Uterus (tissue), 2 donors: ENCODE measurements around the gene CEBPB.

Source experiments
- CTCF ChIP-seq, 4 experiments: fragments of 200-600 bp in 2 of 4; fragments of 450-650 bp in 2 of 4; sonication (generic) in 2 of 4; IDR thresholded peaks; one replicate each; pipeline ENCODE4 v1.5.1; 2016 to 2019; ENCODE audit warnings: antibody characterized with exemption in 4 of 4, mild to moderate bottlenecking in 2 of 4, moderate library complexity in 1 of 4
- POLR2A ChIP-seq, 2 donors: fragments of 450-650 bp; IDR thresholded peaks; one replicate each; pipeline ENCODE4 v1.6.1; 2016; ENCODE audit warnings: antibody characterized with exemption in 2 of 2, mild to moderate bottlenecking in 1 of 2, moderate library complexity in 1 of 2

GRCh38 chr20:50198716-50199115, 8.1 kb downstream of the CEBPB start:
- TF ChIP-seq CTCF (IDR thresholded peaks at IDR 0.05), result no peak
- no peak for TF ChIP-seq POLR2A (IDR thresholded peaks at IDR 0.05)
